Neural progenitor cell (in vitro differentiated cells): ENCODE results near the gene LAMTOR1.

Source experiments
- EZH2 ChIP-seq: fragments of 200-600 bp; sonication (generic); IDR thresholded peaks from 2 replicates; pipeline ENCODE4 v1.6.1; 2017; ENCODE audit warnings: antibody characterized with exemption, mild to moderate bottlenecking, moderate library complexity
- TF ChIP-seq, protein P1 (sequence below): fragments of 200-600 bp; sonication (generic); IDR thresholded peaks from 2 replicates; pipeline ENCODE4 v1.5.1; 2017; ENCODE audit warnings: antibody characterized with exemption, mild to moderate bottlenecking

DNA sequence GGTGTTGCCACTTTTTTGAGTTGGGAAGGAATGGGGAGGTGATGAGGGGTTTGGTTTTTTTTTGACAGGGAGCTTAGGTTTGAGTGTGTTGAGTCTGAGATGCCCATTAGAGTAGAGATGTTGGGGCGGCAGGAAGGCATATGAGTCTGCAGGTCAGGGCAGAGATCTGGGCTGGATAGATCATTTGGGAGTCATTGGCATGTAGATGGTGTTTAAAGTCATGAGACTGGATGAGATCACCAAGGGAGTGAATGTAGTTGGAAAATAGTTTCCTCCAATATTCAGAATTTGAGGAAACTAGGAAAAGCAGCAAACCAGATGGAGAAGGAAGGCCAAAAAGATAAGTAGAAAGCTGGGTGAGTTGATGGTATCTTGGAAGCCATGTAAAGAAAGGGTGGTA lies 11.5 kb upstream of the LAMTOR1 start:
- no peak for TF ChIP-seq EZH2
- TF ChIP-seq, protein P1, sequence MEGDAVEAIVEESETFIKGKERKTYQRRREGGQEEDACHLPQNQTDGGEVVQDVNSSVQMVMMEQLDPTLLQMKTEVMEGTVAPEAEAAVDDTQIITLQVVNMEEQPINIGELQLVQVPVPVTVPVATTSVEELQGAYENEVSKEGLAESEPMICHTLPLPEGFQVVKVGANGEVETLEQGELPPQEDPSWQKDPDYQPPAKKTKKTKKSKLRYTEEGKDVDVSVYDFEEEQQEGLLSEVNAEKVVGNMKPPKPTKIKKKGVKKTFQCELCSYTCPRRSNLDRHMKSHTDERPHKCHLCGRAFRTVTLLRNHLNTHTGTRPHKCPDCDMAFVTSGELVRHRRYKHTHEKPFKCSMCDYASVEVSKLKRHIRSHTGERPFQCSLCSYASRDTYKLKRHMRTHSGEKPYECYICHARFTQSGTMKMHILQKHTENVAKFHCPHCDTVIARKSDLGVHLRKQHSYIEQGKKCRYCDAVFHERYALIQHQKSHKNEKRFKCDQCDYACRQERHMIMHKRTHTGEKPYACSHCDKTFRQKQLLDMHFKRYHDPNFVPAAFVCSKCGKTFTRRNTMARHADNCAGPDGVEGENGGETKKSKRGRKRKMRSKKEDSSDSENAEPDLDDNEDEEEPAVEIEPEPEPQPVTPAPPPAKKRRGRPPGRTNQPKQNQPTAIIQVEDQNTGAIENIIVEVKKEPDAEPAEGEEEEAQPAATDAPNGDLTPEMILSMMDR, result no peak
